GM10248 (cell line): ENCODE data around the gene ZFAND6.
A peak's percentile ranks its signal among the peaks of the same experiment; 100 is the strongest.

Experiments used
- CTCF ChIA-PET: fragments of 300-600 bp; sonication (Branson Sonifier 250); formaldehyde crosslinking; extraction: SDS; loops from one replicate; lab custom pipeline; 2021; ENCODE audit warnings: antibody characterized with exemption; lab: Yijun Ruan, JAX
- POLR2A ChIA-PET: fragments of 350-650 bp; sonication (Branson Sonifier 250); formaldehyde crosslinking; extraction: SDS; loops from one replicate; lab custom pipeline; 2020; ENCODE audit warnings: antibody characterized with exemption; lab: Yijun Ruan, JAX
- DNase-seq: peaks from one replicate; pipeline ENCODE4 v3.0.0; 2012; ENCODE audit errors: extremely low spot score
- TF ChIP-seq, protein P1 (sequence below): IDR thresholded peaks from 2 replicates; pipeline ENCODE4 v1.5.1; 2012; ENCODE audit warnings: mild to moderate bottlenecking, low read depth; ENCODE audit errors: extremely low read depth, missing control alignments, control extremely low read depth

ZFAND6 gene

DNA sequence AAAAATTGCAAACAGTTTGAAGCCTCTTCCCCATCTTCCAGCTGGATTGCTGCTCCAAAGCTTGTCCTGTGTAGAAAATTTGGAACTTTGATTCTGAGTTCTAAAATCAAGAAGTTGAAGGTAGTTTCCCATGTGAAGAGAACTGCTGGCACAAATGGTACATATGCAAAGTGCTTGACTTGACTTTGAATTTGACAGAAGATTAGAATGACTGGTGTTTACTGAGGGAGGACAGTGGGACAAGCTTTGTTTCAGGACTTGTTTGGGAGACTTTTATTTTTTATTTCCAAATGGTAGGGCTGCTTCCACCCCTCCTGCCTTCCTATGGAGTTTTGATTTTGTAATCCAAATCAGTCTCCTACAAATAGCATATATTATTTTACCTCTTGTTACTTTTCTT lies 7.4 kb downstream of the ZFAND6 start:
- TF ChIP-seq, protein P1, sequence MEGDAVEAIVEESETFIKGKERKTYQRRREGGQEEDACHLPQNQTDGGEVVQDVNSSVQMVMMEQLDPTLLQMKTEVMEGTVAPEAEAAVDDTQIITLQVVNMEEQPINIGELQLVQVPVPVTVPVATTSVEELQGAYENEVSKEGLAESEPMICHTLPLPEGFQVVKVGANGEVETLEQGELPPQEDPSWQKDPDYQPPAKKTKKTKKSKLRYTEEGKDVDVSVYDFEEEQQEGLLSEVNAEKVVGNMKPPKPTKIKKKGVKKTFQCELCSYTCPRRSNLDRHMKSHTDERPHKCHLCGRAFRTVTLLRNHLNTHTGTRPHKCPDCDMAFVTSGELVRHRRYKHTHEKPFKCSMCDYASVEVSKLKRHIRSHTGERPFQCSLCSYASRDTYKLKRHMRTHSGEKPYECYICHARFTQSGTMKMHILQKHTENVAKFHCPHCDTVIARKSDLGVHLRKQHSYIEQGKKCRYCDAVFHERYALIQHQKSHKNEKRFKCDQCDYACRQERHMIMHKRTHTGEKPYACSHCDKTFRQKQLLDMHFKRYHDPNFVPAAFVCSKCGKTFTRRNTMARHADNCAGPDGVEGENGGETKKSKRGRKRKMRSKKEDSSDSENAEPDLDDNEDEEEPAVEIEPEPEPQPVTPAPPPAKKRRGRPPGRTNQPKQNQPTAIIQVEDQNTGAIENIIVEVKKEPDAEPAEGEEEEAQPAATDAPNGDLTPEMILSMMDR, result no peak
- POLR2A ChIA-PET, result no interaction called here

DNA sequence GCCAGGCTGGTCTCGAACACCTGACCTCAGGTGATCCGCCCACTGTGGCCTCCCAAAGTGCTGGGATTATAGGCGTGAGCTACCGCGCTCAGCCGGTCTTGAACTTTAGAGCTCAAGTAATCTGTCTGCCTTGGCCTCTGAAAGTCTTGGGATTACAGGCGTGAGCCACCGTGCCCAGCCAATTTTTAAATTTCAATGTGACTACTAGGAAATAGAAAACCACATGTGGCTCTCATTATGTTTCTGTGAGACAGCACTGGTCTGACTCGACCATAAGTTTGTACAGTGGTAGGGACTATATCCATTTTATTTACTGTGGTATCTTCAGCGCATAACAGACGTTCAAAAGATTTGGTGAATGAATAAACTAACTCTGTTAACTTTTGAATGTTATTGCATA lies 9.1 kb downstream of the ZFAND6 start:
- TF ChIP-seq, protein P1, result no peak
- no peak for DNase-seq
- CTCF ChIA-PET, result interaction anchor here (1.0 to 1.6 kb wide), 3 partner anchors 15 to 21 kb away, joined by 3 read pairs; no protein-coding TSS in a partner anchor
- POLR2A ChIA-PET, result no interaction called here

More for the DNA sequence above, 7.4 kb downstream of the ZFAND6 start:
- DNase-seq, result no peak
- CTCF ChIA-PET, result interaction anchor here (1.1 to 2.7 kb wide), 3 partner anchors 10 to 32 kb away, joined by 3 to 9 read pairs (median 6); no protein-coding TSS in a partner anchor

- TF ChIP-seq, protein P1, result no peak
- ChIA-PET CTCF (interaction anchor here (0.9 to 1.2 kb wide), 2 partner anchors 8 to 10 kb away, joined by 3 read pairs; no protein-coding TSS in a partner anchor), POLR2A (no interaction called here)
- no peak for DNase-seq
Observed at GRCh38 chr15:80070840-80071239, 11.4 kb downstream of the ZFAND6 start.

GRCh38 chr15:80071652-80072051 lies 12.2 kb downstream of the ZFAND6 start:
- CTCF ChIA-PET, result interaction anchor here (1.2 to 1.5 kb wide), 4 partner anchors 9 to 176 kb away, joined by 3 to 8 read pairs (median 5); no protein-coding TSS in a partner anchor
- DNase-seq, result no peak
- POLR2A ChIA-PET, result no interaction called here
- TF ChIP-seq, protein P1, result no peak

DNA sequence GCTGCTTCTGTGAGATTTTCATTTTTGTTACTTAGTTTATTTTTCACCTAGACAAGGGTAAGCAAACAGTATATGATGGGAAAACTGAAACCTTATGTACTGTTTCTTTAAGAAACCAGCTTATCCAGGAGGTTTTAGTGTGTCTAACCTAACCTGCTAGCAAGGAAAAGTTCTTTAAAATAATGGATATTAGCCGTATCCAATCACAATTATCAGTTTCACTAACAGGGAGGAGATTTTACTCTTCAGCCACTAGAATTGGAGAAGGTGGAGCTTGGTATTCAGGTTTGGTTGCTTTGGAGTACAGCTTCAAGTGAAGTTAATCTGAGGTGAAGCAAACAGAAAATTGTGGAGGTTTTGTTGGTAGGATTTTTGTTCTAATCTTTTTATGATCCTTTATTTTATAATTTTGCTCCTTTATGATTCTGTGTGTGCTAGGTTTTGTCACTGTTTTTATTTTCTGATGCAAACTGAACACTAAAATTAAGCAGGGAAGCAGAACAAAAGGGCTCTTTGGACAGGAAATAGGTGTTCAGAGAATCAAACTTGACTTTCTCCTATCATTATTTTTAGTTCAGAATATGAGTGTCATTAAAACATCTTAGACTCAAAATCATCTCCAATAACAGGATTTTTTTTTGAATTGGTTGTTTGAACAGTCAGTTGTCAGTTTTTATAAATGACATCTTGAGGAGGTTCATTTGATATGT lies 13.0 kb downstream of the ZFAND6 start:
- ChIA-PET CTCF (interaction anchor here (1.3 to 1.5 kb wide), 3 partner anchors 9 to 177 kb away, joined by 4 to 8 read pairs (median 6); no protein-coding TSS in a partner anchor), POLR2A (interaction anchor here (0.6 to 1.0 kb wide), 4 partner anchors 9 to 166 kb away, joined by 3 read pairs; partner anchors contain the start of gene ZFAND6)
- TF ChIP-seq, protein P1, result no peak
- DNase-seq, result peak; percentile 46

DNA sequence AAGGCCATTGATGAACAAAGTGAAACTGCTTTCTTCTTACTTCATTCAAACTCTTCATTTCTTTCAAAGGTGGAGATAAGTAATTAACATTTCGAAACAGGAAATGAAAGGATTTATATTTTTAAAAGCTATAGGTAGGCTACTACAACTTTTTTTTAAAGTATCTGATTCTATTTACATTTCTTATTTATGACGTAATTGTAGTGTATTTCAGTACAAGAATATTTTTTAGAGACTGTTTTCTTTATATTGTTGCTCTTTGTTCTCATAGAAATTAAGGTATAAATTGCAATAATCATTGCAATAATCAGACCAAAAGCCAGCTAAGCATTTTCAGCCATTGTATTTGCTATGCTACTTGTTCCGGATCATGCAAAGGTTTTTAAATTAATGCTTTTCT lies 13.7 kb downstream of the ZFAND6 start:
- no peak for DNase-seq
- TF ChIP-seq, protein P1, result no peak
- ChIA-PET POLR2A (no interaction called here), CTCF (interaction anchor here (1.3 kb wide), 1 partner anchor 15 kb away, joined by 4 read pairs; no protein-coding TSS in a partner anchor)
